OCI-LY7 (cell line): ENCODE results near the gene APLP1. TPM values are rescaled to one million over a fixed set of nuclear protein-coding genes. Genes with fewer than 3 reads are reported as not detected.

Experiments used
- BruUV-seq: library from RNA; stranded (reverse); fragments of 400-500 nt; replicated peaks from 2 replicates; lab custom pipeline; 2021; lab: Mats Ljungman, UMichigan
- CTCF ChIA-PET: fragments of 300-600 bp; sonication (Branson Sonifier 250); formaldehyde crosslinking; loops from one replicate; lab custom pipeline; 2022; ENCODE audit warnings: antibody characterized with exemption; ENCODE audit not compliant: unreplicated experiment; lab: Charles Lee
- POLR2A ChIA-PET: fragments of 300-600 bp; sonication (Branson Sonifier 250); formaldehyde crosslinking; loops from one replicate; lab custom pipeline; 2022; ENCODE audit warnings: antibody characterized with exemption; lab: Charles Lee
- DNase-seq: peaks from one replicate; pipeline ENCODE4 v3.0.0-alpha.2; 2015; ENCODE audit warnings: low spot score
- H2AFZ ChIP-seq: fragments of 200-600 bp; sonication (generic), shearing (Covaris generic); 2 replicates; pipeline ENCODE4 v1.6.1; 2014; ENCODE audit warnings: mild to moderate bottlenecking, antibody characterized with exemption, low read length, moderate library complexity
- H3K27ac ChIP-seq: fragments of 200-600 bp; sonication (generic); 2 replicates; pipeline ENCODE4 v1.5.1; 2014; ENCODE audit warnings: mixed run types, low read depth, mild to moderate bottlenecking, moderate library complexity, low read length, inconsistent platforms; ENCODE audit not compliant: poor library complexity, severe bottlenecking
- H3K36me3 ChIP-seq: fragments of 200-600 bp; sonication (generic); 2 replicates; pipeline ENCODE4 v1.6.1; 2014; ENCODE audit warnings: mild to moderate bottlenecking, antibody characterized with exemption, low read length, moderate library complexity, mixed read lengths; ENCODE audit not compliant: insufficient read depth
- H3K4me1 ChIP-seq: fragments of 200-600 bp; sonication (generic); 2 replicates; pipeline ENCODE4 v1.5.1; 2014; ENCODE audit warnings: mild to moderate bottlenecking, low read length; ENCODE audit not compliant: insufficient read depth, poor library complexity, severe bottlenecking
- H3K4me2 ChIP-seq: fragments of 200-600 bp; sonication (generic); 2 replicates; pipeline ENCODE4 v1.6.1; 2014; ENCODE audit warnings: mild to moderate bottlenecking, low read length
- H3K4me3 ChIP-seq: fragments of 200-600 bp; sonication (generic); 2 replicates; pipeline ENCODE4 v1.5.1; 2014; ENCODE audit warnings: mild to moderate bottlenecking, low read depth, low read length; ENCODE audit not compliant: poor library complexity, severe bottlenecking
- H3K79me2 ChIP-seq: fragments of 200-600 bp; sonication (generic); 2 replicates; pipeline ENCODE4 v1.6.1; 2016; ENCODE audit warnings: low read depth, mild to moderate bottlenecking, low read length, moderate library complexity, mixed read lengths; ENCODE audit not compliant: insufficient read depth
- H3K9me2 ChIP-seq: fragments of 200-600 bp; sonication (generic); 2 replicates; pipeline ENCODE4 v1.6.1; 2016; ENCODE audit warnings: mild to moderate bottlenecking, low read length, mixed read lengths; ENCODE audit not compliant: insufficient read depth
- H3K9me3 ChIP-seq: fragments of 200-600 bp; sonication (generic); 2 replicates; pipeline ENCODE4 v1.6.1; 2014; ENCODE audit warnings: mild to moderate bottlenecking, mixed run types, low read length, mixed read lengths
- H4K20me1 ChIP-seq: fragments of 200-600 bp; sonication (generic); 2 replicates; pipeline ENCODE4 v1.6.1; 2014; ENCODE audit warnings: mild to moderate bottlenecking, antibody characterized with exemption, low read length, moderate library complexity, mixed read lengths; ENCODE audit not compliant: insufficient read depth
- CTCF ChIP-seq: fragments of 200-600 bp; sonication (generic); conservative IDR thresholded peaks from 2 replicates; pipeline ENCODE4 v1.5.1; 2014; ENCODE audit warnings: mild to moderate bottlenecking, antibody characterized with exemption, low read length, moderate library complexity, mixed read lengths
- EZH2phosphoT487 ChIP-seq: fragments of 200-600 bp; sonication (generic); IDR thresholded peaks from 2 replicates; pipeline ENCODE4 v1.6.1; 2018; ENCODE audit warnings: low read depth, borderline replicate concordance, mild to moderate bottlenecking, mixed run types, antibody characterized with exemption, low read length, moderate library complexity, mixed read lengths
- intact Hi-C: fragments of 100-400 bp; cut with micrococcal nuclease; formaldehyde crosslinking; loops from one replicate; pipeline ENCODE4 v1.10.0; 2022; ENCODE audit not compliant: unreplicated experiment
- total RNA-seq, 2 experiments: library from RNA; depleted of rRNA in 1 of 2; stranded (reverse); fragments of >200 nt in 1 of 2; shearing (Covaris generic) in 1 of 2; gene quantifications; 2 replicates each; pipeline ENCODE4 v1.2.3, GENCODE V29; 2014 to 2022

Gene APLP1
- total RNA-seq, 2 experiments from 2014 or later, result 0.13 to 1.2 TPM

GRCh38 chr19:35860436-35860817 lies 7.9 kb upstream of the APLP1 start:
- CTCF ChIA-PET, result no interaction called here
- H3K27ac ChIP-seq, result no peak overlapping the region
- no peaks in the 10 kb centered on the region for H3K9me2 ChIP-seq
- H3K36me3 ChIP-seq, result no peaks in the 10 kb centered on the region
- no peak overlapping the region for H3K4me3 ChIP-seq
- BruUV-seq, result no TSS peak
- no peak overlapping the region for H2AFZ ChIP-seq
- POLR2A ChIA-PET, result no interaction called here
- no peak for DNase-seq
- no peaks in the 10 kb centered on the region for H4K20me1 ChIP-seq
- TF ChIP-seq EZH2phosphoT487 (no peak), CTCF (no peak)
- H3K4me2 ChIP-seq, result no peak overlapping the region
- peaks cover 19% of the 10 kb centered on the region for H3K4me1 ChIP-seq
- H3K79me2 ChIP-seq, result no peaks in the 10 kb centered on the region
- no peaks in the 10 kb centered on the region for H3K9me3 ChIP-seq
- intact Hi-C loops, result no loop called here

GRCh38 chr19:35860818-35861639 lies 7.3 kb upstream of the APLP1 start:
- no peaks in the 10 kb centered on the region for H3K36me3 ChIP-seq
- intact Hi-C loops, result no loop called here
- peaks cover 16% of the 10 kb centered on the region for H3K4me1 ChIP-seq
- BruUV-seq, result no TSS peak
- no peaks in the 10 kb centered on the region for H4K20me1 ChIP-seq
- no peak overlapping the region for H3K27ac ChIP-seq
- ChIA-PET POLR2A (no interaction called here), CTCF (no interaction called here)
- no peak overlapping the region for H3K4me3 ChIP-seq
- no peak overlapping the region for H2AFZ ChIP-seq
- DNase-seq, result no peak
- no peaks in the 10 kb centered on the region for H3K9me2 ChIP-seq
- no peak overlapping the region for H3K4me2 ChIP-seq
- TF ChIP-seq EZH2phosphoT487 (no peak), CTCF (no peak)
- no peaks in the 10 kb centered on the region for H3K79me2 ChIP-seq
- H3K9me3 ChIP-seq, result no peaks in the 10 kb centered on the region

GRCh38 chr19:35861640-35862160 lies 6.7 kb upstream of the APLP1 start:
- ChIA-PET CTCF (no interaction called here), POLR2A (no interaction called here)
- intact Hi-C loops, result no loop called here
- no peak overlapping the region for H3K4me3 ChIP-seq
- H2AFZ ChIP-seq, result no peak overlapping the region
- no peaks in the 10 kb centered on the region for H3K36me3 ChIP-seq
- no peak for DNase-seq
- no peak for TF ChIP-seq EZH2phosphoT487
- no peak for TF ChIP-seq CTCF
- H3K9me3 ChIP-seq, result no peaks in the 10 kb centered on the region
- no peaks in the 10 kb centered on the region for H3K9me2 ChIP-seq
- no peak overlapping the region for H3K27ac ChIP-seq
- H3K79me2 ChIP-seq, result no peaks in the 10 kb centered on the region
- peaks cover 9% of the 10 kb centered on the region for H3K4me1 ChIP-seq
- no TSS peak for BruUV-seq
- no peaks in the 10 kb centered on the region for H4K20me1 ChIP-seq
- no peak overlapping the region for H3K4me2 ChIP-seq
